ENCODE measurements around the gene GSTM2. TPM values are rescaled to one million over a fixed set of nuclear protein-coding genes. Genes with fewer than 3 reads are reported as not detected.

GSTM2 gene
- total RNA-seq, 1 experiment from 2014 or later, result 5.9 TPM

GRCh38 chr1:109664671-109665070 lies 3.2 kb upstream of the GSTM2 start:
- H3K27ac ChIP-seq (ENCODE audit: low read depth, low read length), result no peak overlapping the region
- no peak overlapping the region for H3K4me3 ChIP-seq (replicated peaks in 1 of 2; ENCODE audit: low read depth in 1 of 2, low read length in 2 of 2)
- H3K36me3 ChIP-seq (ENCODE audit: control insufficient read depth in 1 of 2, insufficient read depth in 2 of 2, low read length in 2 of 2), result no peaks in the 10 kb centered on the region
- POLR2A ChIA-PET, result no interaction called here
- no TSS peak for BruUV-seq (replicated peaks)
- H3K4me2 ChIP-seq (ENCODE audit: low read length), result no peak overlapping the region
- peaks cover 0 to 4% of the 10 kb centered on the region in 2 experiments; a peak in 1 of 4 replicates for H3K4me1 ChIP-seq (ENCODE audit: control insufficient read depth in 1 of 2, insufficient read depth in 2 of 2, low read length in 2 of 2)
- ATAC-seq (no peak), DNase-seq (ENCODE audit: low read depth, low spot score) (no peak)
- H4K20me1 ChIP-seq (ENCODE audit: insufficient read depth), result no peaks in the 10 kb centered on the region
- no peaks in the 10 kb centered on the region for H3K9me3 ChIP-seq (ENCODE audit: control insufficient read depth in 1 of 2, insufficient read depth in 1 of 2, low read depth in 1 of 2, low read length in 2 of 2)
- RAD21 ChIA-PET (ENCODE audit: low non-redundant PET in 1 of 2, low total read pairs in 2 of 2, uncharacterized antibody in 2 of 2, unreplicated experiment in 2 of 2), result no interaction called here
- intact Hi-C loops (cut with micrococcal nuclease), result no loop called here
- H3K9me2 ChIP-seq (ENCODE audit: insufficient read depth), result no peaks in the 10 kb centered on the region
- no peaks in the 10 kb centered on the region for H3K27me3 ChIP-seq (ENCODE audit: insufficient read depth, low read length)
- CTCF ChIA-PET, result no interaction called here
- H3K9ac ChIP-seq (ENCODE audit: low read length), result no peak overlapping the region
- H2AFZ ChIP-seq (ENCODE audit: low read depth, low read length, poor library complexity, severe bottlenecking), result no peak overlapping the region
- H3K79me2 ChIP-seq (ENCODE audit: insufficient read depth, low read length), result no peaks in the 10 kb centered on the region
- TF ChIP-seq FOSL1 (IDR thresholded peaks at IDR 0.05; ENCODE audit: low read depth) (no peak), EZH2 (IDR thresholded peaks at IDR 0.05) (no peak), EZH2phosphoT487 (IDR thresholded peaks at IDR 0.05; ENCODE audit: borderline replicate concordance) (no peak), EGR1 (IDR thresholded peaks at IDR 0.05; ENCODE audit: low read depth) (no peak), SP1 (IDR thresholded peaks at IDR 0.05; ENCODE audit: low read depth) (no peak), ATF3 (IDR thresholded peaks at IDR 0.05) (no peak), ZNF274 (IDR thresholded peaks at IDR 0.05; ENCODE audit: low read depth, low read length) (no peak), MAX (IDR thresholded peaks at IDR 0.05) (no peak), YY1 (IDR thresholded peaks at IDR 0.05; ENCODE audit: extremely low read depth, insufficient replicate concordance, low read depth, low read length) (no peak), POLR2A (IDR thresholded peaks at IDR 0.05; ENCODE audit: borderline replicate concordance, extremely low read depth, insufficient read depth, insufficient read length) (no peak), CTCF (IDR thresholded peaks at IDR 0.05 in 2 of 3, conservative IDR thresholded peaks at IDR 0.05 in 1 of 3; ENCODE audit: borderline replicate concordance in 1 of 3, insufficient read depth in 1 of 3, low read depth in 2 of 3, low read length in 2 of 3) (no peak), RAD21 (IDR thresholded peaks at IDR 0.05; ENCODE audit: low read depth) (no peak), SIN3A (IDR thresholded peaks at IDR 0.05; ENCODE audit: low read depth) (no peak), TCF7L2 (IDR thresholded peaks at IDR 0.05; ENCODE audit: borderline replicate concordance, extremely low read depth, insufficient read depth, insufficient read length) (no peak), ZFX (IDR thresholded peaks at IDR 0.05) (no peak), POLR2AphosphoS5 (IDR thresholded peaks at IDR 0.05; ENCODE audit: low read depth, low read length) (no peak)
- TF ChIP-seq, protein P1, sequence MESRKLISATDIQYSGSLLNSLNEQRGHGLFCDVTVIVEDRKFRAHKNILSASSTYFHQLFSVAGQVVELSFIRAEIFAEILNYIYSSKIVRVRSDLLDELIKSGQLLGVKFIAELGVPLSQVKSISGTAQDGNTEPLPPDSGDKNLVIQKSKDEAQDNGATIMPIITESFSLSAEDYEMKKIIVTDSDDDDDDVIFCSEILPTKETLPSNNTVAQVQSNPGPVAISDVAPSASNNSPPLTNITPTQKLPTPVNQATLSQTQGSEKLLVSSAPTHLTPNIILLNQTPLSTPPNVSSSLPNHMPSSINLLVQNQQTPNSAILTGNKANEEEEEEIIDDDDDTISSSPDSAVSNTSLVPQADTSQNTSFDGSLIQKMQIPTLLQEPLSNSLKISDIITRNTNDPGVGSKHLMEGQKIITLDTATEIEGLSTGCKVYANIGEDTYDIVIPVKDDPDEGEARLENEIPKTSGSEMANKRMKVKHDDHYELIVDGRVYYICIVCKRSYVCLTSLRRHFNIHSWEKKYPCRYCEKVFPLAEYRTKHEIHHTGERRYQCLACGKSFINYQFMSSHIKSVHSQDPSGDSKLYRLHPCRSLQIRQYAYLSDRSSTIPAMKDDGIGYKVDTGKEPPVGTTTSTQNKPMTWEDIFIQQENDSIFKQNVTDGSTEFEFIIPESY (IDR thresholded peaks at IDR 0.05; ENCODE audit: extremely low read depth, insufficient replicate concordance, low read length), result no peak
